Measurements from ENCODE around the gene SPTBN1.

Gene SPTBN1

GRCh38 chr2:54591551-54591950 lies 135.4 kb downstream of the SPTBN1 start:
- no peak for DNase-seq (ENCODE audit: low read depth)

DNA sequence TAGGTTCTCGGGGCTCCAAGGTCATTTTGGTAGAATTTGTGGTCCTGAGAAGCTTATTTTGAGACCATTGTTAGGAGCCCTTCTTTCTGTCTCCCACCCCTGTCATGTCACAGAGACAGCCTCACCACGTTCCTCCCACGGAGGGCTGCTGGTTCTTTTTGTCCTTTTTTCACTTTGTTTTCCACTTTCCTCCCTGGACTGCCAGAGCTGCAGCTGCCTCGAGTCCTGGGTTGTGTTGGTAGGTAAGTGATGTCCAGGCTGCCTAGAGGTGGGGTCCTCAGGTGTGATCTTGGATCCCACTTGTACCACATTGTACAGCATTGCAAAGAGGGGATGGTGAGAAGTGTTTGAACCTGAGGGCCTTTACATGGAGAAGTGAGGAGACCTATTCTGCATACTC lies 137.1 kb downstream of the SPTBN1 start:
- no peak for DNase-seq (ENCODE audit: low read depth)

GRCh38 chr2:54594048-54594447 lies 137.9 kb downstream of the SPTBN1 start:
- DNase-seq (ENCODE audit: low read depth): no peak

- DNase-seq (ENCODE audit: low read depth): no peak
Observed at GRCh38 chr2:54595161-54595803, 139.2 kb downstream of the SPTBN1 start.

GRCh38 chr2:54595999-54596902 lies 140.1 kb downstream of the SPTBN1 start:
- no peak for DNase-seq (ENCODE audit: low read depth)

DNA sequence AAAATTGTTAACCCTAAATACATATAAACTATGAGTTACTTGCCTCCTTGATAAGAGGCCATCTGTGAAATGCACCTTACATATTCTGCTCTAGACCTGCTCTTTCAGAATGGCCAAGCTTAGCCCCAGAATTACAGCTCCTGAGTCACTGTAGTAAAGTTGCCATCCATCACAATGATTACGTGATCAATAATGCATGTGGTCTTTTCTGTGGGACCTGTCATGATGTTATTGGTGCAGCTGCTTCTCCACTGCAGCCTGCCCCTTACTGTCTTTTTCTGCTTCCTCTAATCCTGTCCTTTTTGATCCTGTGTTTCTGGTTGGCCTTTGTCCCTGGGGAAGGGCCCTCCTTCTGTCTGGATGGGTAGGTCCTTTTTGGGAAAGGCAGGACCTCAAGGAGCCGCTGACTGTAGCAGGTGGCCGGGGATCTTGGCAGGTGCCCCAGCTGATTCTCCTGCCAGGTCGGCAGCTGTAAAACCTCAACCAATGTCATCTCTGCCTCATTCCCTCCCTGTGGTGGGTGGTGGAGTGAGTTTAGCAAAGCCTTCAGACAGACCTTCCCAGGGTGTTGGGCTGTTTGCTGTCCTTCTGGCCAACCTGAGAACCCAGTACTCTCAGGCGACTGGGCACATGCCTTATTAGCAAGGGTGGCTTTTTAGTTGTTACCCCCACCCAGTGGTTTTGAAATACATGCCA lies 141.2 kb downstream of the SPTBN1 start:
- DNase-seq (ENCODE audit: low read depth): no peak

DNA sequence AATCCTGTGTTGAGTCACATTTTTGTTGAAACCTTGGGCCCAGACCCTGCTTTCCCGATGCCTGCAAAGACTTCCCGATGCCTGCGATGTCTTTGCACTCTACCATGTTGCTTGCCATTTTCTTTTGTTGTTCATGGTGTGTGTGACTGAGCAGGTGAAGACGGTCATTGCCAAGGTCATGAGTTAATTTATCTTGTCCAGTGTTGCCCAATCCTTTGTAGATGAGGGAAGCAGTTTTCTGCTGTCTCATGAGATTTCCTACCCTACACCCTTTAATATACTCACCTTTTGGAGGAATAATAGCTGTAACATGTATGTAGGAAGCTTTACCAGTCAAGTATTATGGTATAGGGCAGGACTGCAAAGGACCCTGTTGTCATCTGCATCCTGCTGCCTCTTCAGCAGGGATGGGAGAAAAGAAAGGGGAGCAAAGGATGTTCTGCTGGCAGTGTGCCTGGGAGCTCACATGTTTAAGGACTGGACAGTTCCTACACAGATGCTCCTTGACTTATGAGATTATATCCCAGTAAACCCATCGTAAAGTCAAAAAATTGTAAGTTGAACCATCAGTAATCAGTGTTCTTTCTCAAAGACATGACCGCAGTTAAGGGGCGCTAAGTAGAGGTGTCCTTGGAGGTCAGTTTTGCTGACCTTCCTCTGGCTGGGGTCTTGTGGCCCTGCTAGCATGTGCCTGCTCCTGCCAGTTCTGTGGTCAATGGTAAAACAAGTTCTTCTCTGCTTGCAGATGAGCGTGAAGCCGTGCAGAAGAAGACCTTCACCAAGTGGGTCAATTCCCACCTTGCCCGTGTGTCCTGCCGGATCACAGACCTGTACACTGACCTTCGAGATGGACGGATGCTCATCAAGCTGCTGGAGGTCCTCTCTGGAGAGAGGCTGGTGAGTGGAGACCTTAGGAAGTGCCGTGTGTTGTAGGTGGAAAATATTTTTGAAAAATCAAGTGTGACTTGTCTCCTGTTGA lies 142.5 kb downstream of the SPTBN1 start:
- DNase-seq (ENCODE audit: low read depth): no peak

GRCh38 chr2:54599326-54599710 lies 143.2 kb downstream of the SPTBN1 start:
- DNase-seq (ENCODE audit: low read depth): no peak

GRCh38 chr2:54599914-54600313 lies 143.8 kb downstream of the SPTBN1 start:
- DNase-seq (ENCODE audit: low read depth): no peak

DNA sequence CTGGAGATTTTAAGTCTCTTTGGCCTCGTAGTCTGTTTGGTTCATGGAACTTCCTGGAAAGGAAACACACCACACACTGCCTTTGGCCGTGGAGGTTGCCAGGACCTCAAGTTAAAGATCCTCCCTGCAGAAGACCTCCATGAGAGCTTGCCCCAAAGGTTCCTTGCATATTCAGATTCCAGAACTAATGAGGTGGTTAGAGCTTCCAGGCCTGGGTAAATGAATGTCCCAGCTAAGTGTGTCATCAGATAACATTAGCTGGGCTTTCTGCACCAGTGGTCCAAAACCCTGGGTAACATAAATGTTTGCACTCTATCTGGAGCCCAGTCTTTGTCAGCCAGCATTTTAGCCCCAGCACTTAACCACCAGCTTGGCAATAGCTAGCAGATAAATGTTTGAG lies 145.2 kb downstream of the SPTBN1 start:
- DNase-seq (ENCODE audit: low read depth): no peak

GRCh38 chr2:54602736-54603322 lies 146.7 kb downstream of the SPTBN1 start:
- DNase-seq (ENCODE audit: low read depth): no peak

GRCh38 chr2:54603357-54603756 lies 147.2 kb downstream of the SPTBN1 start:
- no peak for DNase-seq (ENCODE audit: low read depth)

GRCh38 chr2:54603796-54604195 lies 147.7 kb downstream of the SPTBN1 start:
- DNase-seq (ENCODE audit: low read depth): no peak

DNA sequence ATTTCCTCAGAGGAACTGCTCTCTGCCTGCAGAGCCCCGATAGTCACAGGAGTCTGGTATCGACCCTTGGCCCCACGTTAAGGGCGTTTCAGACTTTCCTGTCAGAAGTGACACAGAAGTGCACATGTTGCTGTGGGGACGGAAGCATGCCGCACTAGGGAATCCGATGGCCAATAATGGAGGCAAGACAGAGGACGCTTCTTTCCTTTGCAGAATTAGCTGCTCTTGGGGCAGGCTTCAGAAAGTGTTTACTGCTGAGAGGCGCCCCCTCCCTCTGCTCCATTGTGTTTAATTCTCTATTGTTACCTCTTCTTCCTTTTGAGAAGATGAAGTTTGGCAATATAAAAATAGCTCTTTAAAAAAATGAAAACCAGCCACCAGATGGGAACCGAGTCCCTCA lies 148.7 kb downstream of the SPTBN1 start:
- no peak for DNase-seq (ENCODE audit: low read depth)

- DNase-seq (ENCODE audit: low read depth): no peak
Observed at GRCh38 chr2:54605836-54606235, 149.7 kb downstream of the SPTBN1 start.

- no peak for DNase-seq (ENCODE audit: low read depth)
Observed at GRCh38 chr2:54606393-54606958, 150.3 kb downstream of the SPTBN1 start.

GRCh38 chr2:54608224-54608623 lies 152.1 kb downstream of the SPTBN1 start:
- no peak for DNase-seq (ENCODE audit: low read depth)

- DNase-seq (ENCODE audit: low read depth): no peak
Observed at GRCh38 chr2:54609241-54609640, 153.1 kb downstream of the SPTBN1 start.

DNA sequence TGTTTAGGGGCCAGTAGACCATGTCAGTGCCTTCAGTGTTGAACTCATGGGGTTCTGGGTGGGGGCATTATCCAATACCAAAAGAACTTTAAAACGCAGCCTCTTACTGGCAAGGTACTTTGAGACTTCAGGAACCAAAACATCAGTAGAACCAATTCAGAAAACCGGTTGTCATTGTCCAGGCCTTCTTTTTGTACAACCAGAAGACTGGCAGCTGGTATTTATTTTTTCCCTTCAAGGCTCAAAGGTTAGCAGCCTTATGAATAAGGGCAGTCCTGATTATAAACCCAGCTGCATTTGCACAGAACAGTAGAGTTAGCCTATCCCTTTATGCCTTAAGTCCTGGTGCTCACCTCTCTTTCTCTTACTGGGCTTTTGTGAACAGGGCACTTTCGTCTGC lies 153.5 kb downstream of the SPTBN1 start:
- DNase-seq (ENCODE audit: low read depth): no peak

- DNase-seq (ENCODE audit: low read depth): no peak
Observed at GRCh38 chr2:54610700-54611099, 154.6 kb downstream of the SPTBN1 start.

Measured in GM04504 (cell line).